ENCODE measurements around the gene BCAS1. TPM values are rescaled to one million over a fixed set of nuclear protein-coding genes. Genes with fewer than 3 reads are reported as not detected.

Gene BCAS1
- total and polyA plus RNA-seq, 2 donors (not counting 1 experiment from before 2014, with no cell fraction given) = 0.97 to 1.1 TPM

- Histone ChIP-seq H3K36me3 (replicated peaks in 1 of 2; ENCODE audit: control extremely low read depth in 1 of 2, control insufficient read depth in 1 of 2, extremely low read depth in 1 of 2, insufficient read depth in 2 of 2, low read length in 1 of 2) (no peaks in the 10 kb centered on the region), H3K4me1 (ENCODE audit: control insufficient read depth in 2 of 2, insufficient read depth in 2 of 2, low read length in 2 of 2) (peaks cover 2 to 3% of the 10 kb centered on the region in 2 donors), H4K20me1 (ENCODE audit: control insufficient read depth, insufficient read depth, low read length, poor library complexity, severe bottlenecking) (no peaks in the 10 kb centered on the region), H2AFZ (ENCODE audit: insufficient read depth, low read depth, low read length, poor library complexity, severe bottlenecking) (no peak overlapping the region), H3K9me3 (ENCODE audit: control extremely low read depth in 1 of 3, control insufficient read depth in 2 of 3, insufficient read depth in 1 of 3, low read length in 2 of 3) (peaks cover 0 to 5% (median 2%) of the 10 kb centered on the region in 3 donors), H3K9ac (ENCODE audit: low read length) (no peak overlapping the region), H3K79me2 (ENCODE audit: control insufficient read depth, insufficient read depth, low read length) (no peaks in the 10 kb centered on the region), H3K27me3 (replicated peaks in 1 of 4; ENCODE audit: control extremely low read depth in 1 of 4, control insufficient read depth in 3 of 4, insufficient read depth in 4 of 4, low read length in 3 of 4) (peaks cover 0 to 3% (median 0%) of the 10 kb centered on the region in 4 experiments), H3K4me2 (replicated peaks; ENCODE audit: low read depth, low read length, poor library complexity, severe bottlenecking) (no peak overlapping the region), H3K27ac (ENCODE audit: low read length in 2 of 2) (no peak overlapping the region), H3K4me3 (ENCODE audit: control extremely low read depth in 1 of 5, extremely low read depth in 1 of 5, insufficient read depth in 1 of 5, low read depth in 2 of 5, low read length in 4 of 5) (no peak overlapping the region)
- intact Hi-C loops (cut with micrococcal nuclease) = no loop called here
- DNase-seq (no peak), ATAC-seq (ENCODE audit: low read depth) (no peak)
- TF ChIP-seq EZH2 (IDR thresholded peaks at IDR 0.05; ENCODE audit: borderline replicate concordance, insufficient read depth, low read depth, low read length, poor library complexity, severe bottlenecking) = no peak
- TF ChIP-seq, protein P1, sequence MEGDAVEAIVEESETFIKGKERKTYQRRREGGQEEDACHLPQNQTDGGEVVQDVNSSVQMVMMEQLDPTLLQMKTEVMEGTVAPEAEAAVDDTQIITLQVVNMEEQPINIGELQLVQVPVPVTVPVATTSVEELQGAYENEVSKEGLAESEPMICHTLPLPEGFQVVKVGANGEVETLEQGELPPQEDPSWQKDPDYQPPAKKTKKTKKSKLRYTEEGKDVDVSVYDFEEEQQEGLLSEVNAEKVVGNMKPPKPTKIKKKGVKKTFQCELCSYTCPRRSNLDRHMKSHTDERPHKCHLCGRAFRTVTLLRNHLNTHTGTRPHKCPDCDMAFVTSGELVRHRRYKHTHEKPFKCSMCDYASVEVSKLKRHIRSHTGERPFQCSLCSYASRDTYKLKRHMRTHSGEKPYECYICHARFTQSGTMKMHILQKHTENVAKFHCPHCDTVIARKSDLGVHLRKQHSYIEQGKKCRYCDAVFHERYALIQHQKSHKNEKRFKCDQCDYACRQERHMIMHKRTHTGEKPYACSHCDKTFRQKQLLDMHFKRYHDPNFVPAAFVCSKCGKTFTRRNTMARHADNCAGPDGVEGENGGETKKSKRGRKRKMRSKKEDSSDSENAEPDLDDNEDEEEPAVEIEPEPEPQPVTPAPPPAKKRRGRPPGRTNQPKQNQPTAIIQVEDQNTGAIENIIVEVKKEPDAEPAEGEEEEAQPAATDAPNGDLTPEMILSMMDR (IDR thresholded peaks at IDR 0.05) = no peak
- Mint-ChIP-seq H3K9me3 (ENCODE audit: insufficient read depth) (peaks cover 4% of the 10 kb centered on the region), H3K4me1 (peaks cover 4% of the 10 kb centered on the region), H3K27me3 (no peaks in the 10 kb centered on the region), H3K27ac (no peak overlapping the region), H3K4me3 (no peak overlapping the region)
- ChIA-PET CTCF (interaction anchor here (0.6 to 1.4 kb wide), 2 partner anchors 16 to 569 kb away, joined by 3 to 5 read pairs; no protein-coding TSS in a partner anchor), POLR2A (no interaction called here)
- WGBS (ENCODE audit: insufficient coverage) = 100% methylated on average over 4 of the region's 6 CpGs
Observed at GRCh38 chr20:53954723-53955658, 115.4 kb downstream of the BCAS1 start.

Data from B cell (primary cell).